Endothelial cell (in vitro differentiated cells): ENCODE measurements around the gene HNRNPH1. TPM values are rescaled to one million over a fixed set of nuclear protein-coding genes. Genes with fewer than 3 reads are reported as not detected.

ENCODE experiments used
- DNase-seq: peaks from one replicate; pipeline ENCODE4 v3.0.0; 2021; ENCODE audit warnings: low spot score
- H3K27ac Mint-ChIP-seq: one replicate; pipeline ENCODE4 v1.8.0; 2021; ENCODE audit warnings: mixed read lengths, inconsistent platforms; ENCODE audit not compliant: unreplicated experiment
- H3K27me3 Mint-ChIP-seq: one replicate; pipeline ENCODE4 v1.8.0; 2021; ENCODE audit warnings: mild to moderate bottlenecking, moderate library complexity, mixed read lengths, inconsistent platforms; ENCODE audit not compliant: unreplicated experiment
- H3K36me3 Mint-ChIP-seq: one replicate; pipeline ENCODE4 v1.8.0; 2021; ENCODE audit warnings: mild to moderate bottlenecking, low read depth, mixed read lengths, inconsistent platforms; ENCODE audit not compliant: unreplicated experiment
- H3K4me1 Mint-ChIP-seq: one replicate; pipeline ENCODE4 v1.8.0; 2021; ENCODE audit warnings: mild to moderate bottlenecking, mixed read lengths, inconsistent platforms; ENCODE audit not compliant: unreplicated experiment
- H3K4me3 Mint-ChIP-seq: one replicate; pipeline ENCODE4 v1.8.0; 2021; ENCODE audit warnings: mild to moderate bottlenecking, mixed read lengths, inconsistent platforms; ENCODE audit not compliant: unreplicated experiment
- H3K9me3 Mint-ChIP-seq: one replicate; pipeline ENCODE4 v1.8.0; 2021; ENCODE audit warnings: mixed read lengths, inconsistent platforms; ENCODE audit not compliant: unreplicated experiment
- CTCF ChIP-seq: fragments of 200-600 bp; sonication (generic); IDR thresholded peaks from one replicate; pipeline ENCODE4 v1.5.0; 2021; ENCODE audit warnings: antibody characterized with exemption; ENCODE audit not compliant: unreplicated experiment
- total RNA-seq: library from RNA; stranded (reverse); fragmentation: NEBNext Ultra II Directional; extraction: Animal tissue kit (Norgen Biotek cat#: 25700); gene quantifications from one replicate; pipeline ENCODE4 v1.2.1, GENCODE V29; 2021; ENCODE audit not compliant: unreplicated experiment

HNRNPH1 gene
- total RNA-seq, 1 donor from 2014 or later = 852 TPM

GRCh38 chr5:179601871-179602625 is 21.4 kb downstream of the HNRNPH1 start:
- H3K4me1 Mint-ChIP-seq = peaks cover 13% of the 10 kb centered on the region
- TF ChIP-seq CTCF = no peak
- H3K27me3 Mint-ChIP-seq = peaks cover 31% of the 10 kb centered on the region
- H3K9me3 Mint-ChIP-seq = no peaks in the 10 kb centered on the region
- peak overlapping the region; percentile 65 for H3K4me3 Mint-ChIP-seq
- DNase-seq = no peak
- H3K36me3 Mint-ChIP-seq = peaks cover 38% of the 10 kb centered on the region
- peak overlapping the region; percentile 42 for H3K27ac Mint-ChIP-seq

GRCh38 chr5:179599973-179600372 is 23.5 kb downstream of the HNRNPH1 start:
- Mint-ChIP-seq H3K9me3 (no peaks in the 10 kb centered on the region), H3K36me3 (peaks cover 40% of the 10 kb centered on the region), H3K27ac (peak overlapping the region; percentile 57), H3K4me1 (peaks cover 11% of the 10 kb centered on the region), H3K4me3 (peak overlapping the region; percentile 51), H3K27me3 (peaks cover 15% of the 10 kb centered on the region)
- no peak for TF ChIP-seq CTCF
- DNase-seq = no peak

GRCh38 chr5:179599566-179599965 is 23.9 kb downstream of the HNRNPH1 start:
- TF ChIP-seq CTCF = no peak
- DNase-seq = no peak
- no peak overlapping the region for H3K4me3 Mint-ChIP-seq
- no peak overlapping the region for H3K27ac Mint-ChIP-seq
- H3K9me3 Mint-ChIP-seq = no peaks in the 10 kb centered on the region
- H3K36me3 Mint-ChIP-seq = peaks cover 43% of the 10 kb centered on the region
- peaks cover 15% of the 10 kb centered on the region for H3K27me3 Mint-ChIP-seq
- peaks cover 11% of the 10 kb centered on the region for H3K4me1 Mint-ChIP-seq

- Mint-ChIP-seq H3K9me3 (no peaks in the 10 kb centered on the region), H3K27ac (peak overlapping the region; percentile 42), H3K4me1 (peaks cover 6% of the 10 kb centered on the region), H3K36me3 (peaks cover 44% of the 10 kb centered on the region), H3K4me3 (no peak overlapping the region), H3K27me3 (peaks cover 14% of the 10 kb centered on the region)
- DNase-seq = no peak
- no peak for TF ChIP-seq CTCF
Observed at GRCh38 chr5:179599100-179599499, 24.4 kb downstream of the HNRNPH1 start.

- H3K27me3 Mint-ChIP-seq = peaks cover 7% of the 10 kb centered on the region
- H3K4me3 Mint-ChIP-seq = no peak overlapping the region
- no peak for DNase-seq
- peaks cover 54% of the 10 kb centered on the region for H3K36me3 Mint-ChIP-seq
- no peak overlapping the region for H3K27ac Mint-ChIP-seq
- peaks cover 4% of the 10 kb centered on the region for H3K4me1 Mint-ChIP-seq
- no peaks in the 10 kb centered on the region for H3K9me3 Mint-ChIP-seq
- TF ChIP-seq CTCF = no peak
Observed at GRCh38 chr5:179596421-179596820, 27.1 kb downstream of the HNRNPH1 start.
